Stimulated activated CD4-positive, alpha-beta T cell treated with anti-CD3 and anti-CD28 coated beads, TNF-alpha, amount 100 ng/mL, for 24 hours (primary cell): ENCODE measurements around the gene SPRYD4.
"Not testable (repeated sequence)": the region's sequence is repeated elsewhere in the genome, so short reads cannot be mapped to it uniquely, and the experiment has no call there.

Experiments used
- DNase-seq, 3 experiments: peaks; one replicate each; pipeline ENCODE4 v3.0.0-alpha.2; 2020; ENCODE audit warnings: low read depth in 3 of 3

SPRYD4 gene

GRCh38 chr12:56476972-56477432 is 8.6 kb downstream of the SPRYD4 start:
- DNase-seq: no peak

GRCh38 chr12:56477521-56478225 is 9.3 kb downstream of the SPRYD4 start:
- no peak for DNase-seq

- no peak for DNase-seq
Observed at GRCh38 chr12:56479625-56480024, 11.2 kb downstream of the SPRYD4 start.

- DNase-seq: no peak
Observed at GRCh38 chr12:56484566-56484965, 16.2 kb downstream of the SPRYD4 start.

GRCh38 chr12:56486694-56487093 is 18.3 kb downstream of the SPRYD4 start:
- DNase-seq: no peak

GRCh38 chr12:56487448-56488040 is 19.2 kb downstream of the SPRYD4 start:
- peak in 1 of 3 experiments; percentile 14 for DNase-seq

GRCh38 chr12:56488041-56488955 is 19.9 kb downstream of the SPRYD4 start, which contains the start of gene GLS2:
Gene GLS2 (minus strand): TSS chr12:56488161. CDS start chr12:56488118, 43 bp downstream.
- DNase-seq: peak; percentile 47 to 63 (median 49)

- no peak for DNase-seq
Observed at GRCh38 chr12:56490360-56490759, 22.0 kb downstream of the SPRYD4 start.

DNA sequence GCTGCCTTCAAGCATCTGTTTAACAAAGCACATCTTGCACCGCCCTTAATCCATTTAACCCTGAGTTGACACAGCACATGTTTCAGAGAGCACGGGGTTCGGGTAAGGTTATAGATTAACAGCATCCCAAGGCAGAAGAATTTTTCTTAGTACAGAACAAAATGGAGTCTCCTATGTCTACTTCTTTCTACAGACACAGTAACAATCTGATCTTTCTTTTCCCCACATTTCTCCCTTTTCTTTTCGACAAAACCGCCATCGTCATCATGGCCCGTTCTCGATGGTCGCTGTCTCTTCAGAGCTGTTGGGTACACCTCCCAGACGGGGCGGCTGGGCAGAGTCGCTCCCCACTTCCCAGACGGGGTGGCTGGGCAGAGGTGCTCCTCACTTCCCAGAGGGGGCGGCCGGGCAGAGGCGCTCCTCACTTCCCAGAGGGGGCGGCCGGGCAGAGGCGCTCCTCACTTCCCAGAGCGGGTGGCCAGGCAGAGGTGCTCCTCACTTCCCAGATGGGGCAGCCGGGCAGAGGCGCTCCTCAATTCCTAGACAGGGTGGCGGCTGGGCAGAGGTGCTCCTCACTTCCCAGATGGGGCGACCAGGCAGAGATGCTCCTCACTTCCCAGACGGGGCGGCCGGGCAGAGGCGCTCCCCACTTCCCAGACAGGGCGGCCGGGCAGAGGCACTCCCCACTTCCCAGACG is 25.2 kb downstream of the SPRYD4 start:
- DNase-seq: not testable (repeated sequence)

DNA sequence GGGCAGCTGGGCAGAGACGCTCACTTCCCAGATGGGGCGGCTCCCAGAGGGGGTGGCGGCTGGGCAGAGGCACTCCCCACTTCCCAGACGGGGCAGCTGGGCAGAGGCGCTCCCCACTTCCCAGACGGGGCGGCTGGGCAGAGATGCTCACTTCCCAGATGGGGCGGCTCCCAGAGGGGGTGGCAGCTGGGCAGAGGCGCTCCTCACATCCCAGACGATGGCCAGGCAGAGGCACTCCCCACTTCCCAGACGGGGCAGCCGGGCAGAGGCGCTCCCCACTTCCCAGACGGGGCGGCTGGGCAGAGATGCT is 25.7 kb downstream of the SPRYD4 start:
- DNase-seq: not testable (repeated sequence)

DNA sequence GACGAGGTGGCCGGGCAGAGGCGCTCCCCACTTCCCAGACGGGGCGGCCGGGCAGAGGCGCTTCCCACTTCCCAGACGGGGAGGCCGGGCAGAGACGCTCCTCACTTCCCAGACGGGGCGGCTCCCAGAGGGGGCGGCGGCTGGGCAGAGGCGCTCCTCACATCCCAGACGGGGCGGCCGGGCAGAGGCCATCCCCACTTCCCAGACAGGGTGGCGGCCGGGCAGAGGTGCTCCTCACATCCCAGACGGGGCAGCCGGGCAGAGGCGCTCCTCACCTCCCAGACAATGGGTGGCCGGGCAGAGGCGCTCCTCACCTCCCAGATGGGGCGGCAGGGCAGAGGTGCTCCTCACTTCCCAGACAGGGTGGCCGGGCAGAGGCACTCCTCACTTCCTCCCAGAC is 26.1 kb downstream of the SPRYD4 start:
- not testable (repeated sequence) for DNase-seq

DNA sequence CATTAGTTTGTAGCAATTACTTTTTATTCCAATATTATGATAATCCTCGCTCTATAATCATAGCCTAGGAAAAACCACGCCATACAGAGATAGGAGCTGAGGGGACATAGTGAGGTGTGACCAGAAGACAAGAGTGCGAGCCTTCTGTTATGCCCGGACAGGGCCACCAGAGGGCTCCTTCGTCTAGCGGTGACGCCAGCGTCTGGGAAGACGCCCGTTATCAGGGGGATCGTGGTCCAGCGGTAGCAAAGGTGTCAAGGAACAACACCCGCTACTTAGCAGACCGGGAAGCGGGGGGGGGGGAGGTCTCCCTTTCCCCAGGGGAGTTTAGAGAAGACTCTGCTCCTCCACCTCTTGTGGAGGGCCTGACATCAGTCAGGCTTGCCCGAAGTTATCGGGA is 28.3 kb downstream of the SPRYD4 start:
- DNase-seq: peak in 2 of 3 experiments; percentile 24 to 68

DNA sequence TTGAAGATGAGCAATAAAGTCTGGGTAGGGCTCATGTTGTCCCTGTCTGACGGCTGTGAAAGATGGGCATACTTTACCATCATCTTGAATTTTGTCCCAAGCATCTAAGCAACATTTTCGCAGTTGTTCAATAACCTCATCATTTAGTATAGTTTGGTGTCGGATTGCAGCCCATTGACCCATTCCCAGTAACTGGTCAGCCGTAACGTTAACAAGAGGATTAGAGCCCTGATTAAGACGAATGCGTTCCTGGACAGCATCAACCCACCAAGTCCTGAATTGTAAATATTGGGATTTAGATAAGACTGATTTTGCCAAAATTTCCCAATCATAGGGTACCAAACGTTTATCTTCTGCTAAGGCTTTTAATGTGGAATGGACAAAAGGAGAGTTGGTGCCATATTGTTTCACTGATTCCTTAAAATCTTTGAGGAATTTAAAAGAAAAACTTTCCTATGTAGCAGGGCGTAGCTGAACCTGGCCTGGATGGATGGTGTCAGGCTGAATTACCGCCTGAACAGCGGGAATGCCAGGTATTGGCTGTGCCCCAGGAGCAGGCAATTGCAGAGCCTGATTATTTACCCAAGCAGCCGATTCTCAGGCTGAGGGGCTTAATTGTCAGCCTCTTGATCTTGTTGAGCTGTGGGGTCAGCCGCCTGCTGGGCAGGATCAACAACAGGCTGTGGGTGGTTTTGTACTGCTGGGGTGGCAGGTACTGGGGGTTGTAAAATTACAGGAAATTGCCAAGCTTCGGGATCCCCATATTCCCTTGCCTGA is 29.9 kb downstream of the SPRYD4 start:
- not testable (repeated sequence) for DNase-seq

DNA sequence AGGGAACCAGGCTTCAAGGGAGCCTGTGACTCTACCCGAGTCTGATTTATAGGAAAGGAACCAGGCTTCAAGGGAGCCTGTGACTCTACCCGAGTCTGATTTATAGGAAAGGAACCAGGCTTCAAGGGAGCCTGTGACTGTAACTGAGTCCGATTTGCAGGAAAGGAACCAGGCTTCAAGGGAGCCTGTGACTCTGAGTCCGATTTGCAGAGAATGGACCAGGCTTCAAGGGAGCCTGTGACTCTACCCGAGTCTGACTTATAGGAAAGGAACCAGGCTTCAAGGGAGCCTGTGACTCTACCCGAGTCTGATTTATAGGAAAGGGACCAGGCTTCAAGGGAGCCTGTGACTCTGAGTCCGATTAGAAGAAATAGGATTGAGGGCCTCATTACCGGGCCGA is 31.1 kb downstream of the SPRYD4 start:
- DNase-seq: not testable (repeated sequence)

DNA sequence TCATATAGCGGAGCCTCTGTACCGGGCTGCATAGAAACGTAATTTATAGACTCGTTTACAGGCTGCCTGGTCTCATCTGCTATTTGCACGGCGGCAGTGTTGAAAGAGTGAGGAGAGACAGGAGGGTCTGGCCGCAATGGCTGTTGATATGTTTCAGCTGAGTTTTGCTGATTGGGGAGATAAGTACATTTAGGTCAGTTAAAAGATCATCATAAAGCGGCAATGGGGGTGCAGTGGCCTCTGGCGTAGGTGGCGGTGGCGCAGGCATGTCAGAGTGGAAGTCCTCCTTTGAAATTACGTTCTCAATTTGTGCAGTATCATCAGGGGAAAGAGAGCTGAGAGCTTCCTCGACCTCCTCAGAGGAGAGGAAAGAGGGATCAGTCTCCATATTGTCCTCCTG is 31.5 kb downstream of the SPRYD4 start:
- DNase-seq: not testable (repeated sequence)

GRCh38 chr12:56510786-56511185 is 42.4 kb downstream of the SPRYD4 start:
- DNase-seq: no peak

DNA sequence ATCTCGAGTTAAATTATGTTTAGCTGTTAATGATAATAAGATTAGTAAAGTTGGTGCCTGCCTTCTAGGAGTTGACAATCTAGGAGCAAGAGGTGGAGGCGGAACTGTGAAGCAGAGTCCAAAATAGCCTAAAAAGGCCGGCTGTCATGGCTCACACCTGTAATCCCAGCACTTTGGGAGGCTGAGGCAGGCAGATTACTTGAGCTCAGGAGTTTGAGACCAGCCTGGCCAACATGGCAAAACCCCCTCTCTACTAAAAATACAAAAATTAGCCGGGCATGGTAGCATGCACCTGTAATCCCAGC is 45.6 kb downstream of the SPRYD4 start:
- not testable (repeated sequence) for DNase-seq

DNA sequence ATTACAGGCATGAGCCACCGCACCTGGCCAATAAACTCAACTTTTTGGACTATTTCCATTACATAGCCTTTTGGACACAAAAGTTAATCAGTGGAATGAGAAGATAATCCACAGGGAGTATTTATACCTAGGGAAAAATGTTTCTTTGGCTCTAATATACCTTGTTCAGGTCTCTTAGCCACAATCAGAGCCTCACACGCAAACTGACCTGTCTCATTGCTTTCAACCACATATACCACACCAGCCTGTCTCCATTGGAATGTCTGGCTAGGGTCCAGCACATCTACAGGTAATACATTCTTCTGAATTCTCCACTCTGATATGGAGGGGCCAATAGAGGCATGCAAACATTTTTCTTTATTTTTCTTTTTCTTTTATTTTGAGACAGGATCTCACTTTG is 49.5 kb downstream of the SPRYD4 start:
- DNase-seq: no peak

- DNase-seq: no peak
Observed at GRCh38 chr12:56518570-56518969, 50.2 kb downstream of the SPRYD4 start.

GRCh38 chr12:56520048-56520447 is 51.7 kb downstream of the SPRYD4 start:
- no peak for DNase-seq

GRCh38 chr12:56520506-56520905 is 52.1 kb downstream of the SPRYD4 start:
- DNase-seq: no peak
